Stimulated activated CD8-positive, alpha-beta memory T cell treated with anti-CD3 and anti-CD28 coated beads, Interleukin-2, amount 100 ng/mL, for 1 hour (primary cell): ENCODE data around the gene MAP2K2.

ENCODE experiments used
- DNase-seq, 2 donors: peaks; one replicate each; pipeline ENCODE4 v3.0.0-alpha.2; 2020; ENCODE audit warnings: low read depth in 2 of 2

The MAP2K2 gene

DNA sequence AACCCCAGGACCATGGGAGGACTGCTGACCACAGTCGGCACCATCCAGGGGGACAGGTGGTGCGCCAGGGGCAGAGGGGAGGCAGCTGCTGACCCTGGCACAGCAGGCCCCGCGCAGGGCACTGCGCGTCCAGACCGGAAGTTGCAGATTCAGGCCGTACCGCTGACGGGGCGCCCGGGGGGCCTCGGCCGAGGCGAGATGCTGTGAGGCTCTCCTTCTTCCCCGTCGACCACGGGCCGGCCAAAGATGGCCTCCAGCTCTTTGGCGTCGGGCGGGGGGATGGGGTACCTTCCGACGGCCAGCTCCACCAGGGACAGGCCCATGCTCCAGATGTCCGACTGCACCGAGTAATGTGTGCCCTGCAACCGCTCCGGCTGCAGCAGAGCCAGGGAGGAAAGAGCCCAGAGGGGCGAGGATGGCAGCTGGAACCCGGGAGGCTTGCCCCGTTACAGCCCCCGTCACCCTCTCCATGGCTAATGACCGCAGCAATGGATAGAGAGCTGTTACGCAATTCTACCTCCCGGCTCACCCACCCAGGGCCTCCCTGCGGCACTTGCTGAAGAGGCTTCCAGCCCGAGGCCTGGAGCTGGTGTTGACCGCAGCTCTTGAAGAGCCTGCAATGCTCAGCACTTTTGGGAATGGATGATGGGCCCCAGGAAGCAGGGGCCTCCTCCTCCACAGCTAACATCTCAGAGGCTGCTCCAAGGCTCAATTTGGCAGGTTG, 24.7 kb downstream of the MAP2K2 start:
- no peak for DNase-seq

DNA sequence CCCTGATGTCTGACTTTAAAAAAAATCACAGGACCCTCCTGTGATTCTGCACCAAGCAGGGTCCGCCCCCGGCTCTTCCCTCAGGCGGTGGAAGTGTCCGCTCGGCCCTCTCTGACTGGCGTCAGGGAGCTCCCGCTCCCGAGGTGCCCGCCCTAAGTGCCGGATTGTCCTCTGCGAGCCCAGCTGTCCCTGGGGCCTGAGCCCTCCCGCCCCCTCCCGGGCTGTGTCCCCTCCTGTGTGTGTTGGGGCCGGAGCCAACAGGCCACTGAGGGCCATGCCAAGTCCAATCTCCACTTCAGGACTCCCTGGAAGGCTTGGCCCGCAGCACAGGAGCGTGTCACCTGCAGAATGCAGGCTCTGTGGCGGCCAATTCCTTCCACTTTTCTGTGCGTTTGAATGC, 25.4 kb downstream of the MAP2K2 start:
- no peak for DNase-seq

DNA sequence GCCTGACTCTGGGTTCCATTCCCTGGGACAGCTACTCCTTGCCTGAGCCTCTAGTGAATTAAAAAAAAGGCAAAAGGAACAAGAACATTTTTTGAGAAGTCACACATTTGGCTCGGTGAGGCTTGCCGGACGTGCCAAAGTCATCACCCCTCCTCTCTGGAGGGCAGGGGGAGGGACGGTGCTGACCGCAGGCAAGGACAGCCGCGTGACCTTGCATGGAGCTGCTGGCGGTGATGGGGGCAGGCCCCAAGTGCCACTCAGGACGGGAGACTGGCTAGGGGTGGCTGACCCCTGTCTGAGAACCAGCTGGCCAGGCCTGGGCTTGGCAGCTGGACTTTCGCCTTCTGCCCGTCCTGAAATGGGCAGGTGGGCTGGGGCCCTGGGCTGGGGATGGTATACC, 26.4 kb downstream of the MAP2K2 start:
- DNase-seq, result no peak

DNA sequence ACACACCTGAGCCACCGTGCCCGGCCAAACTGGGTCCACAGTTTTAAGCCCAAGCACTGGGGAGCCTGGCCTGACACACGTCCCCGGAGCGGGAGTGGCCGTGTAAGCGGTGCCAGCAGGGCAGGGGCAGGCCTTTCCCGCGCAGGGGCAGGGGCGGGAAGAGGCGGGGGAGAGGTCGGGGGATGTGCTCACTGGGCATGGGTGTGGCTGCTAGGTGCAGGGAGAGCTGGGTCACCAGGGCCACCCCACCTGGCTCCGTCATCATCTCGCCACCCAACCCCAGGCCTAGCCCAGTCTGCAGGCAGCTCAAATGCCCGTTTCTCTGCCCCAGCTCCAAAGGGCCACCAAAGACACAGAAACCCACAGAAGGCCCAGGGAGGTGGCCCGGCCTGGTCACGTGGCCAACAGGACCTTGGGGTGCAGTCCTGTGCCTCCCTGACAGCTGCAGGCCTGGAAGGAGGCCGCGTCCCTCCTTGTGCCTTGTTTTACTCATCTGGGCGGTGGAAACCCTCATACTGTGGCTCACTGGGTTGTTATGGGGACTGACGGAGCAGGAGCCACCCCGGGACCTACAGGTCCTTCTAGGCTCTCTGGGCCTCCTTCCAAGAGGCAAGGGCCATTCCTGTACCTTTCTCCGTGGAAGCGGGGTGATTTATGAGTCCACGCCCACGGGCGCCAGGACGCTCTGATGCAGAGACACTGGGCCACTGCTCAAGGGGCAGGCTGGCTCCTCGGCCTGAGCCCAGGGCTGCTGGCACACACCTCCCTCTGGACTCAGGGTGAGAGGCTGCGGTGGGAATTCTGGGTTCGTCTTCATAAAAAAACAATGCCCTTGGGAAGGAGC, 27.7 kb downstream of the MAP2K2 start:
- DNase-seq, result no peak

DNA sequence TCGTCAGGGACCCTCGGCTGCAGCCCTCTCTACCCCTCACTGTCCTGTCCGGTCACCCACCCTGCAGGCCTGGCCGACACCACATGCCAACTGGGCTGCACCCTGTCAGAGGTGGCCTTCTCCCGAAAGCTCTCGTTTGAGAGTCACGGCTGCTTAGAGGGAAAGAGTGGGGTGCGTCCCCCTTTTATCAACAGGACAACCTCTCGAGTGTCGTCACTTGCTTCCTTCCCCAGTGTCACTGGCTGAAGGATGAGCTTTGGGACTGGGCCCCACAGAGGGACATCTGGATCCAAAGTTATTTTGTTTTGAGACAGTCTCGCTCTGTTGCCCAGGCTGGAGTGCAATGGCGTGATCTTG, 28.5 kb downstream of the MAP2K2 start:
- no peak for DNase-seq

DNA sequence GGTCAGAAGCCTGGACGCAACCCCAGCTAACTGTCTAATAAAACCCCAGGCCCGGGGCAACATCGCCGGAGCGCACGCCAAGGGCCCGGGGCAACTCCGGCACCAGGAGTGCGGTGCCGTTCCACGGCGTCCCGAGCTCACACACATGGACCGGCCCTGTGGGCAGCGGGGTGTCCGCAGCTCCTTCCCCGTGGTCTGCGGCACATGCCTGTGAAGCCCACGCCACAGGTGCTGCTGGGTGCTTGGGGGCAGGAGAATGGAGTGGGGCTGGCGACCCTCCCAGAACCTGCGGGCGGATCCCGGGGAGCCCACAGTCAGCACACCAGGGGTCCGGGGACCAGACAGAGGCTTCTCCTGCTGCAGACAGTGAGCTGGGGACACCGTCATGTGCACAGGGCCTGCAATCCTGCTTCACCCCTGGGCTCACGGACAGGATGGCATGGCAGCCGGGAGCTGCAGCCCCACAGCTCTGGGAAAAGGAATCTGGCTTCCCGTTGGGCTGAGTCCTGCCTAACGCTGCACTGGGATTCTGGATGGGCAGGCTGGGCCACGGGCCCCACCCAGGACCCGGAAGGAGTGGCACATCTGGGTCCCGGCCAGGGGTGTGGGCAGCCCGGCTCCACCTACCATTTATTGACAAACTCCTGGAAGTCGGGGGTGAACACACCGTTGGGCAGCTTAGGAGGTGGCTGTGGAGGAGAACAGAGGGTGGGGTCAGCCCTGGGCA, 29.0 kb downstream of the MAP2K2 start:
- DNase-seq, result no peak

DNA sequence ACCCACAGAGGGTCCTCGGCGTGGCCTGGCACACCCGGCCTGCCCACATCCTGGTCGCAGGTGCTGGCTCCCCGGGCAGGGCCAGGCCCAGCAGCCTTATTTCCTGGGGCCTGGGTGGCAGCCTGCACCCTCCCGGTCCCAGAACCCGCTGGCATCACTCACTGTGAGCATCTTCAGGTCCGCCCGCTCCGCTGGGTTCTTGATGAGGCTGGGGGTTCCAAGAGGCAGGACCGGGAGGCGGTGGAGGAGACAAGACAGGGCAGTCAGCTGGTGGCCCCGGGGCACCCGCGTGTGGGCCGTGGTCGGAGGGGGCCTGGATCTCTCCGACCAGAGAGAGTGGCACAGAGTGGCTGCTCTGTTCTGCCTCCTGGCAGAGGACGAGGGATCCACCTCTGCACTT, 29.6 kb downstream of the MAP2K2 start:
- no peak for DNase-seq

DNA sequence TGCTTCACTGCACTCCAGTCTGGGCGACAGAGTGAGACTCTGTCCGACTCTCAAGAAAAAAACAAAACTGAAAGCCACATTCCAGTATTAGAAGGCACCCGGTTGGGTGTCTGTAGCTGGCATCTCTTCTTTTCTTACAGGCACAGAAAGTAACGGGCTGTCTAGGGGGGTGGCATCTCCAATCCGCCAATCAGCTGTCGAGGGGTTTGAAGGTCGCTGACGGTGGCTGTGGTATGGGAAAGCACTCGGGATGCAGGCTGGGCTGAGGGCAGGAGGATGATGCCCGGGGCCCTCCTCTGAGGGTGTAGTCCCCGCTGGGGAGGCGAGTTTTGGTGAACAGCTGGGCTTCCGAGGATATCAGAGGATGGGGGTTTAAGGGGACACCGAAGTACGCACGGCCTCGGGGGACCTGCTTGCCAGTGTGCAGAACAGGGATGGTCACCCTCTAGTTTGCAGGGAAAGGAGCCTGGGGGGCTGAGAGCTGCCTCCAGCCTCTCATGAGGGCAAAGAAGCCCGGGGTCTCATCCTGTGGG, 30.2 kb downstream of the MAP2K2 start:
- no peak for DNase-seq

DNA sequence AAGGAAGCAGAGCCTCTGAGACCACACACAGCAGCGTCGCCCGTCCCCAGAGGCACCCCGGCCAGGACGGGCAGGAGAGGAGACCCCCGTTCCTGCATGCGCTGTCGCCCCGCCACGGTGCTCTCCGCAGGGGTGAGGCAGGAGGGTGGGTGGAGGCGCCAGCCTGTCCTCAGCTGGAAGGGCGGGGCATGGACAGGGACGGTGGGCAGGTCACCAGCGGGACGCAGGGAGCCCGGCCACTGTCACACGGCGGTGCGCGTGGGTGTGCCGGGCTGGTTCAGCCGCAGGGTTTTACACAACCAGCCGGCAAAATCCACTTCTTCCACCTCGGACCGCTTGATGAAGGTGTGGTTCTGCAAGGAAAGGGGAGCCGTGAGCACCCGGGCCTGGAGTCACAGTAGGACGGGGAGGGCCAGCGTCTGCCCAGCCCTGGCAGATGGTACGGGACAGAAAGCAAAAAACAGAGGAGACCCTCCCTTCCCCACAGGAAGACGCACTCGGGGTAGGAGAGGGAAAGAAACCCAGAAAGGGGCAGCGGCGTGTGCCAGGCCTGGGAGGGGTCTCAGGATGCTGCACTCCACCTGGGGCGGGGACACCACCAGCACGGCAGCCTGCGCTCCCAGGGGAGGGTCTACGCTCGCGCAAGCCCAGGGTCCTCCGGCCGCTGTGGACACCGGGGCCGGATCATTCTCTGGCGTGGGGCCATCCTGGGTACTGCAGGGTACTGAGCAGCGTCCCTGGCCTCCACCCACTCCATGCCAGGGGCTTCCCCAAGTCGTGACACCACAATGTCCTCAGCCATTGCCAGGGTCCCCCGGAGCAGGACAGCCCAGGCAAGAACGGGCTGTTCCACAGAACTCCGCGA, 33.3 kb downstream of the MAP2K2 start:
- DNase-seq, result no peak

DNA sequence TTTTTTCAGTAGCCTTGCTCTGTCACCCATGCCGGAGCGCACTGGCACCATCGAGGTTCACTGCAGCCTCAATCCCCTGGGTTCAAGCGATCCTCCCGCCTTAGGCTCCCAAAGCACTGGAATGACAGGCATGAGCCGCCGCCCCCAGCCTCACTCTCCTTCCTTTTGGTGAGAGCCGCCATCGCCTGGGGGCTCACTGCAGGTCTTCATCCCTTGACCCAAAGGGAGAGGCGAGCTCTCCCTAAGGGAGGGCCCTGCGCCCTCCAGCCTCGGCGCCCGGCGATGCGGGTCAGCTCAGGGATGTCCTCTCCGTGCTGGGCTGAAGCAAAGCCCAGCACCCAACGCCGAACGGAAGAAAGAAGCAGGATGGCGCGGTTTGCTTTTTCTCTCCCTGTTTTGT, 34.0 kb downstream of the MAP2K2 start:
- DNase-seq, result no peak

DNA sequence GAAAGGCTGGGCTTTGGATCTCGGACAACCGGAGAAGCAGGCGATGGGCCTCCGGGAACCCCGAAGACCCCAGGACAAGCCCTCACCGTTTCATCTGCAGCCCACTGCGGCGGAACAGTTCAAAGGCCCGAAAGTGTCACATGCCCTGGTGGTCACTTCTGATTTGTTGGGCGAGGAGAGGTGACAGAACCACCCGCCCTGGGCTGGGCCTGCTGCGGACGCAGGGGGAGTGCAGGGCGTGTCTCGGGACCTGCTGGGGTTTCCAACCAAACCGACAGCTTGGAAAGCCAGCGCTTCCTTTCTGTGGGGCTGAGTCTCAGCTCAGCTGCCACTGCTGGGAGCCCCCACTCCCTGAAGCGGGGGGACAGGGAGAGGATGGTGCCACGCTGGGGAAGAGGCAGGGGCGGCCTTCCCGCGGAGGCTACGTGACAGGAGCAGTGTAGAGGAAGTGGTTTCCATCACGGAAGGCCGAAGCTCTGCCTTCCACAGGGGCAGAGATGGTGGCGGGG, 34.5 kb downstream of the MAP2K2 start:
- peak in 1 of 2 donors; percentile 24 for DNase-seq

DNA sequence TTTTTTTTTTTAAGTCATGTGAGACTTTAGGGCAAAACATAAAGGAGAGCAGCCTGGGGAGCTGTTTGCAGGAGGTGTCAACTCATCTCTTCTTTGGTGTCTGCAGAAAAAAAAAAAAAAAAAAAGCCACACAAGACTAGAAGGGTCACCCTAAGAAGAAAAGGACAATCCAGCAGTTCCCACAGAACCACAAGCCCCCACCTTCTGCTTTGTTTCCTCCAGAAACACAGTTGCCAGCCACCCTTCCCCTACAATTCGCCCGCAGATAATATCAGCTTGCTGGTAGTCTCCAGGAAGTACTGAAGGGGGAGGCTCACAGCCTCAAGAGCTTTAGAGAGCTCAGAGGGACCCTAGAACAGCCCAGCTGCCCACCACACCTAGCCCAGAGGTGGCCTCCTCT, 34.9 kb downstream of the MAP2K2 start:
- DNase-seq, result peak in 1 of 2 donors; percentile 25

DNA sequence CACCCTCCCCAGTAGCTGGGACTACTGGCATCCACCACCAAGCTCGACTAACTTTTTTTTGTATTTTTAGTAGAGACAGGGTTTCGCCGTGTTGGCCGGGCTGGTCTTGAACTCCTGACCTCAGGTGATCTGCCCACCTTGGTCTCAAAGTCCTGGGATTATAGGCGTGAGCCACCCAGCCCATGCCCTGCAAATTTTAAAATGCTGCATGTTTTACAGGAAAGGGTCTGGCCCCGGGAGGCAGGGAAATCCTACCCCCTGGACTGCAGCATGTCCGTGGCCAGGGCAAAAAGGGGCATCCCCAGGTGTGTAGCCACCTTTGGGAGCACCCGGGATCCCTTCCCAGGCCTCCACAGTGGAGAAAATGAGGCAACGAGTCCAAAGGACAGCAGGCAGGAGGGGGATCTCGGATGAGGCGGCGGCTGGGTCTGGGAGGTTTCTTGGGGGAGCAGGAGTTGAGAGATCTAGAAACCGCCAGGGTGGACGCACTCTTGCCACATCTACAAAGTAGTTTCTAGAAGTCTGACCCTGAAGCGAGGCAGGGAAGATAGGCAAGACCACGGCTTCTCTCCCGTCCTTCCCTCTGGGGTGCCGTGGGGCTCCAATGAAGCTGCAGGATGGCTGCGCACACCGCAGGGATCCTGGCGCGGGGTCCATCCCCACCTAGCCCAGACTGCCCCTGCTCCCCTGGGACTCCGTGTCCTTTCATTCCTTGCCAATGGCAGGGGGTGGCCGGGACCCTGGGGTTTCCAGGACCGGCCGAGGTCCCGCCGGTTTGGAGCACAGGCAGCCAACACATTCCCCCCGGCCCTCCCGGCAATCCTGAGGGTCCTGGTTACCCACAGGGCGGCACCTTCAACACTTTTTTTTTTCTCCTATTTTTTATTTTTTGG, 35.9 kb downstream of the MAP2K2 start:
- no peak for DNase-seq

DNA sequence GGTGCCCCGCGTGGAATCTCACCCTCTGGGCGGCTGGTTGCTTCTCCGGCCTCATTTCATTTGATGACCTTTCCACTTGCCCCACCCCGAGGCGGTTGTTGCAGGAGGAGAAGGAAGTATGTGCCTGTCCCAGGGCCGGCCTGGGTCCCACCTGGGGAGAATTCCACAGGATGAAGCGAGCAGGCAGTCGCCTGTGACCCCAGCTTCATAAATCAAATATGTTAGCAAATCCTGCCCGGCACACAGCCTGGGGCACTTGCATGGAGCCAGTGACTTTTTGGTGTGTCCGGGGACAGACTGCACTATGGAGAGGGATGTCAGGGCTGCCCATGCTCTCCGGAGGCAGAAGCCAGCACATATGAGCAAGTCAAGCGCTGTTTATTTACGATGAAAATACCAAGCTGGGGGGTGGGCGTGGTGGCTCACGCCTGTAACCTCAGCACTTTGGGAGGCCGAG, 37.5 kb downstream of the MAP2K2 start:
- DNase-seq, result no peak

DNA sequence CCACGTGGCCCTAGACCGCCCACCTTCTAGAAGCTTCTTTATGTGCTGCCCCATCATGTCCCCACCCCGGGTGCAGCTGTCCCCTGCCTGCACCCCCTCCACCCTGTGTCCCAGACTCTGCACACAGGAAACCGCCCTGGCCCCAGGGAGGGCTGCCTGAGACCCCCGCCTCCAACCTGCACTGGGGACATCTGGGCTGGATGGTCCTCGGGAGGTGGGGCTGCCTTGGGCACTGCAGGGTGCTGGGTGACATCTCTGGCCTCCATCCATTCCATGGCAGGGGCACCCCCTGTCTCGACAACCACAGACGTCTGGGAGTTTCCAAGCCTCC, 39.4 kb downstream of the MAP2K2 start:
- DNase-seq, result no peak

DNA sequence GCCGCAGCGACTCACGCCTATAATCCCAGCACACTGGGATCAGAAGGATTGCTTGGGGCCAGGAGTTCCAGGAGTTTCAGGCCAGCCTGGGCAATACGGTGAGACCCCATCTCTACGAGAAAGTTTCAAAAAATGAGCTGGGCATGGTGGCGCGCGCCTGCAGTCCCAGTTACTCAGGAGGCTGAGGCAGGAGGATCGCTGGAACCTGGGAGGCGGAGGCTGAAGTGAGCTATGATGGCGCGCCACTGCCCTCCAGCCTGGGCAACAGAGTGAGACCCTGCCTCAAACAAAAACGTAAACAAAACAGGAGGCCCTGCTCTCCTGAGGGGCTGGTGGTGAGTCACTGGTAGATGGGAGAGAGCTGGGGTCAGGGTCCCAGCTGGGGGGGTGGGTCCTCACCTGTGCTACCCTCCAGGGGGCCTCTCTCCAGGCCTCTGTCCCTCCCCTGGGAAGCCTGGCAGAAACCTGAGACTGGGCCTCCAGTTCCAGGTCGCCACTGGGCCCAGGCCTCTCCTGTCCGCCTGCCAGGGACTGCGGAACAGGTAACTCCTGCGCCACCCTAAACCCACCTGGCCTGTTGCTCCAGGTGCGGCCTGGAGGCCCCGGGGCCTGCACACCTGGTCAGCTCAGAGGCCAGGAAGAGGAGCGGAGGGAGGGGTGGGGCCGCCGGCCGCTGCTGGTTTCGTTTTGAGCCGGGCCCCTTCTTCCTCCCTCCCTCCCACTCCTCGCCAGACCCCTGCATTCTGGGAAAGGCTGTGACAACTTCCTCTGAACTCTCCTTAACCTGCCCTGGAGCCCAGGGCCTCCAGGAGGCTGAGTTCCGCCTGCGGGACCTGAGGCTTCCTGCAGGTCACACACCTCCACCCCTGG, 40.0 kb downstream of the MAP2K2 start:
- no peak for DNase-seq

DNA sequence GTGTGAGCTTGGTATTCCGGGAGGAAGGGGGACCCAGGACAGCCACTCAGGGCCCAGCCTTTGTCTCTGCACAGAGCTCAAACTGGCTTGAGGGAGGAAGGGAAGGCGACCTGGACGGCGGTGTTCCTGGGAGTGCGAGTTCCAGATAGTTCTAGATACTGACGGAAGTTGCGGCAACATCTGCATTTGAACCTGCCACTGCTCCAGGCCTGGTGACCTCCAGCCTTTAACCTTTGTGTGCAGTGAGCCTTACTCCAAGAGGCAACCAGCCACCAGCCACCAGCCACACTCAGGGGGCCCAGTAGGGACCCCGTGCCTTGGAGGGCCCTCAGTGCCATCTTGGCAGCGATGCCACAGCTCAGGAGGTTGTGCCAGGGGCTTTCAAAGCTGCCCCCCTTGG, 41.8 kb downstream of the MAP2K2 start:
- no peak for DNase-seq

DNA sequence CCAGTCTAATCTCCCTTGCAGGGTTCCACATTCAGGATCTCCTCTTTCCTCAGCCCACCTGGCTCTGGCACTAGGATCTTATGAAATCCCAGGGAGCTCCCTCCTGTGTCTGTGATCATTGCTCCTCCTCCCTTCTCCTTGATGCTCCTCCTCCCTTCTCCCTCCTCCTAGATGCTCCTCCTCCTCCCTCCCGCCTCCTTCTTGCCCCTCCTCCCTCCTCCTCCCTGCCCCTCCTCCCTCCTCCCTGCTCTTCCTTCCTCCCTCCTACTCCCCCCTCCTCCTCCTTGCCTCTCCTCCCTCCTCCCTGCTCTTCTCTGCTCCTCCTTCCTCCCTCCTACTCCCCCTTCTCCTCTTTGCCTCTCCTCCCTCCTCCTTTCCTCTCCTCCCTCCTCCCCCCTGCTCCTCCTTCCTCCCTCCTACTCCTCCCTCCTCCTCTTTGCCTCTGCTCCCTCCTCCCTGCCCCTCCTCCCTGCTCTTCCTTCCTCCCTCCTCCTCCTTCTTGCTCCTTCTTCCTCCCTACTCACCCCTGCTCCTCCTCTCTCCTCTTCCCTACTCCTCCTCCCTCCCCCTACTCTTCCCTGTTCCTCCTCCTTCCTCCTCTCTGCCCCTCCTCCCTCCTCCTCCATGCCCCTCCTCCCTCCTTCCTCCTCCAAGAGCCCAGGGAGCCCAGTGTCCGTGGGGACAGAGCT, 42.3 kb downstream of the MAP2K2 start:
- no peak for DNase-seq

DNA sequence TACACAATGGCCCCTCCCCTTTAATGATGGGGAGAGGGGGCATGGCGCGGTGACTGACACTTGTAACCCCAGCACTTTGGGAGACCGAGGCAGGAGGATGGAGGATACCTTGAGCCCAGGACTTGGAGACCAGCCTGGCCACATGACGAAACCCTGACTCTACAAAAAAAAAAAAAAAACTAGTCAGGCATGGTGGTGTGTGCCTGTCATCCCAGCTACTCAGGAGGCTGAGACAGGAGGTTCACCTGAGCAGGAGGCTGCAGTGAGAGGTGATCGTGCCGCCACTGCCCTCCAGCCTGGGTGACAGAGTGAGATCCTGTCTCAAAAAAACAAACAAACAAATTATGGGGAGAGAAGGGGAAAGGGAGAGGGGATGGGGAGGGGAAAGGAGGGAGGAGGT, 43.4 kb downstream of the MAP2K2 start:
- no peak for DNase-seq
